Bone marrow (tissue), 2 donors: Measurements from ENCODE around the gene FOXL1.

Source experiments
- DNase-seq, 2 donors: peaks; one replicate each; lab custom pipeline; 2025; lab: John Stamatoyannopoulos, UW

Gene FOXL1

DNA sequence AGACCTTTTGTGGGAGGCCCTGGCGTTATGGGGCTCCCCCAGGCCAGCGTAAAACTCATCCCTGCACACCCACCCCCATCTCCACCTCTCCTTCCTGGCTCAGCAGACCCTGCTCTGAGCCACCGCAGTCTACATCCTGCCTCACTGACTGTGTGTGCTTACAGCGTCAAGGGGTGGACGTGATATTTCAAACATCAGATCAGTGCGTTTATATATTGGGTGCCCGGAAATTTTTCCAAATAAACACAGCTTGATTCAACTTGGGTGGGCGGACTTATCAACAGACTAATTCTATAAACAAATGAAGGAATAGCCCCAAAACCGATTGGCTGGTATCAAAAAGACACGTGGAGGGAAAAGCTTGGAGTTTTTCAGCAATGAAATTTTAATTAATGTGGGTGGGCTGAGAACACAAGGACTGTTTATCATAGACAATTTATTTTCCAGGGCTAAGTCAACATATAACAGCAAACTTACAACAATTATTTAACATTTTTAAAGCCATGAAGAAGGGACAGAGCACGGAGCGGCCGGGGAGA, at the start of gene FOXL1:
FOXL1 (plus strand) TSS at position 489 of the 539 bp plus-strand sequence. CDS start 175 bp downstream, outside the sequence.
- DNase-seq, result no peak

DNA sequence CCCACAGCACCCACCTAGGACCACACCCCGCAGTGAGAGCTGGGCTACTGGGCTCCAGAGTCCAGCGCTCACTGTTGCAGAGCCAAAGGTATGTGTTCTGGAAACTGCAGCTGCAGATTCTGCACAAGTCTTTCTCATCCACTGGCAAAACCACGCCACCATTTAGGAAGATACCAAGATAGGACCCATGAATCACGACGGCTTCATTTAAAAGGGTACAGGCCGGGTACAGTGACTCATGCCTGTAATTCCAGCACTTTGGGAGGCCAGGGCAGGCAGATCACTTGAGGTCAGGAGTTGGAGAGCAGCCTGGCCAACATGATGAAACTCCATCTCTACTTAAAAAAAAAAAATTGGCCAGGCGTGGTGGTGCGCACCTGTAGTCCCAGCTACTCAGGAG, 49.2 kb upstream of the FOXL1 start:
- no peak for DNase-seq

- no peak for DNase-seq
Observed at GRCh38 chr16:86530251-86531190, 47.8 kb upstream of the FOXL1 start.

DNA sequence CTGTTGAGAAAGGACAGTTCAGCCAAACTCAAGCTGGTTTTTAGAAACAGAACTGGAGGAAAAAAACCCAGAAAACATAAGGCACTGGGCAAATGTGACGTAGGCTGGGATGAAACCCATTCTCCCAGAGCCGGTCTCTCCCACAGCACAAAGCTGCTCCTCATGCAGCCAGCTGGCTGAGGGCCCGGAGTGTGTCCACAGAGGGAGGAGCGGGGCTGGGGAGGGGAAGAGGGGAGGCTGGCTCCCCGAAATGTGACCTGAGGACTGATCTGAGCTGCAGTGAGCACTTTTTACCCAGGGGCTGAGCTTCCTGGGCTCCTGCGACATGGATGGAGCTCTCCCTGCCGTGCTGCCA, 47.2 kb upstream of the FOXL1 start:
- no peak for DNase-seq

DNA sequence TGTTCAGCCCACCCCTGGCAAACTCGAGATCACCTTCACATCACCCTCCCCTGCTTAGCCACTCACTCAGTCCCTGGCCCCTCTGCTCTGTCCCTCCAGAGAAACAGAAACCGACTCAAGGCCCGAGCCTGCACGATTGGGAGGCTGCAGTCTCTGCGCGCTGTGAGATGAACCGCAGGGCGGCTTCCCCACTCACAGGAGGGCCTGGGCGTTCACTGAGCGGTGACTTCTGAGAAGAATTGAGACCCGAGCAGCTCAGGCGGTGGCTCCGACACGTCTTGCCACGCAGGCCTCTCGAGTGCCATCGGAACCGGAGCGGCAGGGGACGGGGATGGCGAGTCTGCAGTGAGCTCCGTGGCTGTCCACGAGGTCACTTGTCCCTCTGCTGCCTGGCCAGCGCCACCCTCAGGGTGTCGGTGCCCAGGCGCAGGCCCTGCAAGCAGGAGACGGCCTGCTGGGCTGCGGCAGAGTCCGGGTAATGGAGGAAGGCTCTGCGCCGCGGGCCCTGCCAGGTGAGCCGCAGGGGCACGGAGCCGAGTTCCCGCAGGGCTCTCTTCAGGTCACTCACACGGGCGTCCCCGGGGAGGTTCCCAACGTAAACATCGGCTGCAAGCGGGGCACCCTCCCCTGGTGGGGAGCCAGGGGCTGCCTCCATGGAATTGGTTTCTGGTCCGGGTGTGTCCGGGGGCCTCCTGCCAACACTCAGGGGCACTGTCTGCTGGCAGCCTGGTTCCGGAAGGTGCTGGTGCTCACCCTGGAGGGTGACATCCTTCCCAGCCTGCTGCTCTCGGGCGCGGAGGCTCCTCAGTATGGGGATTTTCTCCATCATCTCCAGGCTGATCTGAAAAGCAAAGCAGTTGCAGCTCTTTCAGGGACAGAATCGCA, 46.5 kb upstream of the FOXL1 start:
- no peak for DNase-seq

DNA sequence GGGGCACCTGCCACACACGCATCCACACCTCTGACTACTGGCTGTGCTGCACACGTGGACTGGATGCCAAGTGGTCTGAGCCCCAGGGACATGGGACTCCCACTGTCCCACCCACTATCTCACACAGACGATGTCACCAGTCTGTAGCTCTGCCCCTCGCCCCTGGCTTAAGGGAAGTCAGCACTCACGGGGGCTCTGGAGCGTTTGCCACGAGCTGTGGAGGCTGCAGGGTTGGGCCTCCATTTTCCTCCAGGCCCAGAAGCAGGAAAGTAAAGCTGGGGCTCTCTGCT, 45.9 kb upstream of the FOXL1 start:
- no peak for DNase-seq

- DNase-seq, result no peak
Observed at GRCh38 chr16:86533076-86533475, 45.3 kb upstream of the FOXL1 start.

GRCh38 chr16:86533767-86534351, 44.5 kb upstream of the FOXL1 start:
- DNase-seq, result no peak

GRCh38 chr16:86534779-86535615, 43.4 kb upstream of the FOXL1 start:
- no peak for DNase-seq

DNA sequence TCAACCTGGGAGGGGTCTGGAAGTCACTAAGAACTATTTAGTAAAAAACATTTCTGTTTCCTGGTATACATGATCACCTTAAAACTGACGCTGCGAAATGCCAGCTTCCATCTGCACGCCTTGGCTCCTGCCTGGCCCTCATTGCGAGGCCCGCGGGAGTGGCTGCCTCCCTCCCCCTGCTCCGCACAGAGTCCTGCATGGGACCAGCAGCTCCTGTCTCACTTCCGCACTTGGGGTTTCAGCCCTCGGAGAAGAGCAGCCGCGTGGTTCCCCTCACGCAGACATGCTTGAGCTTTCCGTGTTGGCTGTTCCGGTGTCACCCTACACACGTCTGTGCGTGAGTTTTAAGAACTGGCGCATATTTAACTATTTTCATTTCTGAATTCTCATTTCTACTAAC, 41.7 kb upstream of the FOXL1 start:
- DNase-seq, result no peak

- DNase-seq, result no peak
Observed at GRCh38 chr16:86537486-86537885, 40.9 kb upstream of the FOXL1 start.

DNA sequence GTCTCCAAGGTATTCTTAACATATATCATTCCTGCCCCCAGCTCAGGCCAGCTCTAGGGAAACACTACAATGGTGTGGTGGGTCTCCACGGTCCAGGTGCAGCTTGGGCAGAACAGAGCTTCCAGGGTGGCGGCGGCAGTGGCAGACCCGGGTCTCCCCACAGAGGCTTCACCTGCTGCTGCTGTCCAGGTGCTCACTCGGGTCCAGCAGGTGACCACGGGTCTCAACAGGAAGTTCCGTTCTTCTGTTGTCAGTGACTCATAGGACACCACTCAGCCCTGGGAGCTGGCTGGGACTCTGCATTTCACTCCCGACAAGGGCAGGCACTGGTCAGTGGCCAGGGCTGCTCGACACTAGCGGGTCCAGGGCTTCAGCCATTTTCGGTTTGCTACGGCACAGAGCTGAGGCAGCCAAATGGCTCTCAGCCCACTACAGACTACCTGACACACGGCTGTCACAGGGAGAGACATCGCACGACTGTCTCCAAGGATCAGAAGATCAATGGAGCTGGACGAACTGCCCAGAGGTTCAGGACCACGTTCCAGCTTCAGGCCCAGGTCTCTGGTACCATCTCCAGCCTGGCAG, 40.1 kb upstream of the FOXL1 start:
- no peak for DNase-seq

DNA sequence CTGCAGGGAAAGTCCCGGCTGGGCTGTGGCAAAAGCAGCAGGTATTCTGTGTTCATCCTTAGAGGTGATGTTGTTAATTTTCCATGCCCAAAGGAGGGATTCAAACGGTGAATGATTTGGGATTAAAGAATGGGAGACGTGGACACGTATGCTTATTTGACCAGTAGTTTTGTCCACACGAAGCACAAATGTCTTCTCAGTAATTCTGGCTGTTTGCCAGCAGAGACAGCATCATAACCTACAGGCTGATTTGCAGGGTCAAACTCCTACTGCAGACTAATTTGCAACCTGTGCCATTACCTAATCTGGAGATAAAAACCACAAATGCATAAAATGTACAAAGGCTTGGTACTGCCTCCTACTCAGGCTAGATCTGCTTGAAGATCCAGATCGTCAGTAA, 37.5 kb upstream of the FOXL1 start:
- no peak for DNase-seq

- DNase-seq, result no peak
Observed at GRCh38 chr16:86541560-86541959, 36.8 kb upstream of the FOXL1 start.

- no peak for DNase-seq
Observed at GRCh38 chr16:86542756-86543750, 35.3 kb upstream of the FOXL1 start.

GRCh38 chr16:86545481-86545880, 32.9 kb upstream of the FOXL1 start:
- no peak for DNase-seq

DNA sequence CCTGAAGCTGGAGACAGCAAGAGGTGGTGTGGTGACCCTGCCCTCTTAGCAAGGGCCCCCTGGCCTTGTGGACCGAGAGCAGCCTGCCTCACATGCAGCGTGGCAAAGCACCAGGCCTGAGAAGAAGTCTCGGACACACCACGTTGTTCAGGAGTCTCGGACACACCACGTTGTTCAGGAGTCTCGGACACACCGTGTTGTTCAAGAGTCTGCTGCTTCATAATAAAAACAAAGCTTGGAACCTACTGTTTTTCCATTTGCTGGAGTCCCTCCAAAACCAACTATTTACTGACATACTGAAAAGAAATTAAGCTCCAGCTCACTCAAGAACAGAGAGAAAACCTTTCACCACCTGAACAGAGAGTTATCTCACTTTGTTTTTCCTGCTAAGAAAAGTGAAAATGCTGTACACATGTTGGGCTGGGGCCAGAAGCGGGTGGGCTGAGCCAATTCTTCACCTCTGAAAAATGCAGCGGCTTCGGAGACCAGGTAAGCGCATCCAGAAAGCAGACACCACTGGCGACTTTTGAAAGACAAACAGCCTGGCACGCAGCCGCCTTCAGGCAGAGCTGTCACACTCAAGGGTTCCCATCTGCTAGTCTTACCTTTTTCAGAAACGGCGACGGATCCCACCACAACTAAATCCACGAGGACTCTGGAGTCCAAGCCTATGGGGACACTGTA, 32.3 kb upstream of the FOXL1 start:
- DNase-seq, result no peak

- DNase-seq, result no peak
Observed at GRCh38 chr16:86546638-86547013, 31.7 kb upstream of the FOXL1 start.

DNA sequence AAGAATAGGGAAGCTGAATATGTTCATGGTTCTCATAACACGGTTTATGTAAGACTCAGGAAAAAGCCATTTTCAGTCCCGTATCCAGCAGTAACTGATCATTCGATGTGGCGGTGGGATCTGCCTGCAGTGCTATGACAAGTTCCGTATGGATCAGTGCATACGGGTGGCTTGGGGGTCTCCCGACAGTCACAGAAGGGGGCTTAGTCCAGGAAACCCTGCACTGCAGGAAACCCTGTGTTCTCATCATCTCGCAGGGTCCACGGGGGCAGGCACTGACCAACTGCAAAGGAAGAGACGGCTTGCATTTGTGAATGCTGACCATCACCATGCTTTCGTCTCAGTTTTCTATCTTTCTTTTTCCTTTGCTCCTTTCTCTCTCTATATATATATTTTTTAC, 31.1 kb upstream of the FOXL1 start:
- DNase-seq, result no peak
